NCI-H187 (cell line): Measurements from ENCODE around the gene DEDD2.

Experiments
- DNase-seq, 2 experiments: peaks; one replicate each; lab custom pipeline; 2025; lab: John Stamatoyannopoulos, UW

The DEDD2 gene

DNA sequence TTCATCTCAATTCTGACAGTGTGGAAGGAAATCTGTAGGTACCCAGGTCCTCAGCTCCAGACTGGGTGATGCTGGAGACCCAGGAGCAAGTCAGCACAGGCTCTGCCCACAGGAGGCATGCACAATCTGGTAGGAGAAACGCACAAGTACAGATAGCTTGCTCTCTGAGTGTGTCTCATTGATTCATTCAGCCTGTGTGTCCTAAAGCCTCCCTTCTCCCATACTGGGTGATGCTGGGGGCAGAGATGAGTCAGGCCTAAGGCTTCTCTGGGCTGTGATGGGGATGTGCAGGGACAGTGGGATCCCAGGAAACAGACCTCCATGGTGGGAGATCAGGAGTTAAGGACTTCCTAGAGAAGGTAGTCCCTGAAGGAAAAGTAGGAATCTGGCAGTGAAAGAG is 9.4 kb upstream of the DEDD2 start:
- DNase-seq = no peak

DNA sequence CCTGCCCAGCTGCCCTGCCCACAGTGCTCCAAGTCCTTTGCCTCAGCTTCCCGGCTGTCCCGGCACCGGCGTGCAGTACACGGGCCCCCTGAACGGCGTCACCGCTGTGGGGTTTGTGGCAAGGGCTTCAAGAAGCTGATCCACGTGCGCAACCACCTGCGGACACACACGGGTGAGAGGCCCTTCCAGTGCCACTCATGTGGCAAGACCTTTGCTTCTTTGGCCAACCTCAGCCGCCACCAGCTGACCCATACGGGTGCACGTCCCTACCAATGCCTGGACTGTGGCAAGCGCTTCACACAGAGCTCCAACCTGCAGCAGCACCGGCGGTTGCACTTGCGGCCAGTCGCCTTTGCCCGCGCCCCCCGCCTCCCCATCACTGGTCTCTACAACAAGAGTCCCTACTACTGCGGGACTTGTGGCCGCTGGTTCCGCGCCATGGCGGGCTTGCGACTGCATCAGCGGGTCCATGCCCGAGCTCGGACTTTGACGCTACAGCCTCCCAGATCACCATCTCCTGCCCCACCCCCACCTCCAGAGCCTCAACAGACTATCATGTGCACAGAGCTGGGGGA is 8.3 kb upstream of the DEDD2 start:
- DNase-seq = no peak

DNA sequence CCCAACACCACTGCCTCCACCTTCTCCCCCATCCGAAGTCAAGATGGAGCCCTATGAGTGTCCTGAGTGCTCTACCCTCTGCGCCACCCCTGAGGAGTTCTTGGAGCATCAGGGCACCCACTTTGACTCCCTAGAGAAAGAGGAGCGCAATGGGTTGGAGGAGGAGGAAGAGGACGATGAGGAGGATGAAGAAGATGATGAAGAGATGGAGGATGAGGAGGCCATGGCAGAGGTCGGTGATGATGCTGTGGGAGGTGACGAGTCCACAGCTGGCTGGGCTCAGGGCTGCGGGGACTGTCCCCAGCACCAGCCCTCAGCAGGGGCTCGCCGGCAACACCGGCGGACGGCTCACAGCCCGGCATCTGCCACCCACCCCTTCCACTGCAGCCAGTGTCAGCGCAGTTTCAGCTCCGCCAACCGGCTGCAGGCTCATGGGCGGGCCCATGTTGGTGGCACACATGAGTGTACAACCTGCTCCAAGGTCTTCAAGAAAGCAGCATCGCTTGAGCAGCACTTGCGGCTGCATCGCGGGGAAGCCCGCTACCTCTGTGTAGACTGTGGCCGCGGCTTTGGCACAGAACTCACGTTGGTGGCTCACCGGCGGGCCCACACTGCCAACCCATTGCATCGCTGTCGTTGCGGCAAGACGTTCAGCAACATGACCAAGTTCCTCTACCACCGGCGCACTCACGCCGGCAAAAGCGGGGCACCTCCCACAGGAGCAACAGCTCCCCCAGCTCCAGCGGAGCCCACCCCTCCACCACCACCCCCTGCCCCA is 7.7 kb upstream of the DEDD2 start:
- no peak for DNase-seq

DNA sequence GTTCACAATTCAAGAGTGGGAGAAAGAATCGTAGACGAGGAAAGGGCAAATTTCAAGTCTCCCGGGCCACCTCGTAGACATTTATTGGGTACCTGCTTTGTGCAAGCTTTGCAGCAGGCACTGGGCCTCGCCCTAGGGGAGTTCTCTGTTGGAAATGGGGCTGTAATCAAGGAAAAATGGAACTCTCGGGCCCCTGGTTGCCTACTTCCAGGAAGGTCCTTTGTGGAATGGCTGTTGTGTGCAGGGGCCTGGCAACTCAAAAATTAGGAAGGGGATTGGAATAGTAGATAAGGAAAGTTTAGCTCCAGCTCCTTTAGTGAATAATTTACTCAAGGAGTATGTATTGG is 3.2 kb upstream of the DEDD2 start:
- DNase-seq = no peak

DNA sequence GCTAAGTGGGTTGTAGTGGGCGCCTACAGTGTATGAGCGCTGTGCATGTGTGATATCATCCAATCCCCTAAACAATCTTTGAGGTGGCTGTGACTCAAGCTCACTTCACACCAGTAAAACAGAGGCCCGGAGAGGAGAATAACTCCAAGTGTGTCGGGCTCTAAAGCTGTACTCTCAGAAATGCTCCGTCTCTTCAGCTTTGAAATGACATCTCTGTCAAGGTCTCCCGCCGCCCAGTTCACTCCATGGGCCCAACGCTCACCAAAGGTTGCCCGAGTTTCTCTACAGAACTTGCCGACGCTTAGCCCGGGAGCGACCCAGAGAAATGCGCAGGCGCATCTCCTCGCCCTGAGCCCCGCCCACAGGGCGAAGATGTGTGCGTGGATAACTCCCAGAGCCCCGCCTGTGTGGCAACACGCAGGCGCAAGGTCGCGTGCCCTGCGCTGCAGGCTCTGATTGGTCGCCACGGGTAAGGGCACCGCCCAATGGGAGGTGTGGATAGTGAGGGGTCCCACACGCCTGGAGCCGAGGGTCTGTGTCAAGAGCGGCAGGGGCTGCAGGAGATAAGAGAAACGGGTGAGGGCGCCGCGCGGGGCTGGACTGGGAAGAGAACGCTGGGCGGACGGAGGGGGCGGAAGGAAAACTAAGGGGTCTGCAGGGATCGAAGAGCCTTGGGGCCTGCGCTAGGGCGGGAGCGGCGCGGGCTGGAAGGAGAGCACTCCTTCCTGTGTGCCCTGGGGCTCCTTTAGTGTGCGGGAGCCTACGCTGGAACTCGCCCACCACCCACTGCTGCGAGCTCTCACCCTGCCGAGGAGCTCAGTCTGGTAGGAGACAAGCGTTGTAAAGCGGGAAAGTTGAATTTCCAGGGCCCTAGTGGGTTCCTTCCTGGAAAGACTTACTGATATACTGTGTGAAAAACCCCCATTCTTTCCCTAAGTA is 2.6 kb upstream of the DEDD2 start, which contains the start of gene ZNF526:
TSS of gene ZNF526 (plus strand) at position 501 of the 939 bp plus-strand sequence. CDS start 4,092 bp downstream, outside the sequence.
- peak; percentile 96 to 98 for DNase-seq

DNA sequence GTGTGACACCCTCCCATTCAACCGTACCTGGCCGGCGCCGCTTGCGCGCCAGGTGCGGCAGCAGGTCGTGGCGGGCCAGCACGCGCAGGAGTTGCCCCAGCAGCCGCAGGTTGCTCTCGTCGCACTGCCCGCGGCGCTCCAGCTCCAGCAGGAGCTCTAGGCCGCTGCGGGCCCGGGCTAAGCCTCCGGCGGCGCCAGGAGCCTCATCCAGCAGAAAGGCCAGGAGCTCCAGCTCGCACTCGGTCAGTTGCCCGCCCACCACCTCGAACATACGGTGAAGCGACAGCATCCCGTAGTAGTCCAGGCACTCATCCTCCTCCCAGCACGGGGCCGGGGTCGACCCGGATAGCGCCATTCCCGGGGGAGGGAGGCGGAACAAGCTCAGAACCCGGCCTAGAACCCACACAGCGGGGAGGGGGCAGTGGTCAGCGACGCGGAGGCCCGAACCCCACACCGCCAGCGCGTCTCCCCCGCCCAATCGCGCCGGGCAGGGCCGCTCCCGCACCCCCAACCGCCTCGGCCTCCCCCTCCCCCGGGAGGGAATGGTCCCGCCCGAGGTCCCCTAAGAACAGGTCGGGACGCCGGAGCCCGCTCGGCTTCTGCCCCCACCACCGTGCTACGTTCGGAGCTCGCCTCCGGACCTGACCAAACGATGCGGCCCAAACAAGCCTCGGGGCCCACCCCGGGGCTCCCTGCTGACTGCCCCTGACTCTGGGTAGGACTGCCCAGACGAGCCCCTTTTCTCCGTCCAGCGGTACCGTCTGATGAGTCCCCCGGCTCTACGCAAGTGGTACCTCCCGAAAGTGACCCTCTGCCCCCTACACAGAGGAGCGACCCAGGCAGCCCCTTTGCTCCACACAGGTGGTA is 591 bp downstream of the DEDD2 start:
- DNase-seq = no peak

DNA sequence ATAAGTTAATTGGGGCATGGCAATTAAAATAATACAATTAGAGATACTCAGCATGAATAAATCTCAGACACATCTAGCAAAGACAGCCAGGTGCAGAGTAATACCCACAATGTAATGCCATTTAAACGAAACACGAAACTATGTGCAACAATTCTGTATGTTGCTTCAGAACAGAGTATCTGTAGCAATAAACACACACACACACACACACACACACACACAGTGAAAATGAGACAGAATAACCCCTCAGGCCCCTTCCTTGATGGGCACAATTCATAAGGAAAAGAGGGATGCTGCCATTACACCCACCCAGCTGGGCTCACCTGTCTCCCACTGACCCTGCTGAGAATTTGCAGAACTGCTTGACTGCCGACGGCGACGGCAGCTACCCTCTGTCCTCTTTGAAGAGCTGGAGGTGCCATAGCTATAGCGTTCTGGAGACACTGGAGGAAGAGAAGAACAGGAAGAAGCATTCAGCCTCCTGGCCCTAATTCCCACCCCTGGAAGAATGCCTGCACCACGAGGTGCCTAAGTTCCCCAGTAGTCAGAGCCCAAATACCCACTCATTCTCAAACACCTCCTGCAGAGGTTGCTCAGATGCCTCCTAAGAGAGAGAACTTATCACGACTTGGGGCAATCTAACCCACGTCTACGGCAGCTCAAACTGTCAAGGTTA is 2.5 kb downstream of the DEDD2 start:
- DNase-seq = no peak

DNA sequence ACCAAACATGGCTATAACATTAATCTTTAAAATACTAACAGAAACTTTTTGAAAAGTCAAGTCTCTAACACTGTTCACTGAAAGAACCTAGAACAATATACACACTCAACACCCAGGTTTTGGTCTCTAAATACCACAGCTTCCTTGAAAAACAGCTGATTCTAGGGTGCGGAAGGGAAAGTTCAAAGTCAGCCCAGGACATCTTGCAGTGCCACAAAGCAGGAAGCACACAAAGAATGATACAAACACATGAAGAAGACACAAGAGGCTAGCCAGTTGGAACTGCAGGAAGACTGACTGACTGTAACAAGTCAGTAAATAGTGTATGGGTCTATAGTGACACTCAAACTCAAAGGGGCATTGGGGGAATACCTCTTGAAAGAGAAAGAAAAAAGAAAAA is 4.6 kb downstream of the DEDD2 start:
- DNase-seq = no peak

DNA sequence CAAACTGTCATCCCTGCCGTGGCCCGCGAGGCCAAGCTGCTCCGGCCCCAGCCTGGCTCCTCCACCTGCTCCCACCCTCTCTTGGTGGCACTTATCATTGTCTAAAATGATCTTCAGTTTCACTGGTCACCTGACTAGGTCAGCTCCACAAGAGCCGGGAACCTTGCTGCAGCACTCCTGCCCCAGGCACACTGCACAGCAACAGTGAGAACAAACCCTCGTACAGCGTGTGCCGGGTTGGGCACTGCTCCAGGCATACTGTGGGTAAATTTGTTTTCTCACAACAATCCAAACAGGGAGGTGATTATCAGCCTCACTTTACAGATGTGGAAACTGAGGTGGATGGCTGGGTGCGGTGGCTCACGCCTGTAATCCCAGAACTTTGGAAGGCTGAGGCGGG is 8.9 kb downstream of the DEDD2 start:
- no peak for DNase-seq

DNA sequence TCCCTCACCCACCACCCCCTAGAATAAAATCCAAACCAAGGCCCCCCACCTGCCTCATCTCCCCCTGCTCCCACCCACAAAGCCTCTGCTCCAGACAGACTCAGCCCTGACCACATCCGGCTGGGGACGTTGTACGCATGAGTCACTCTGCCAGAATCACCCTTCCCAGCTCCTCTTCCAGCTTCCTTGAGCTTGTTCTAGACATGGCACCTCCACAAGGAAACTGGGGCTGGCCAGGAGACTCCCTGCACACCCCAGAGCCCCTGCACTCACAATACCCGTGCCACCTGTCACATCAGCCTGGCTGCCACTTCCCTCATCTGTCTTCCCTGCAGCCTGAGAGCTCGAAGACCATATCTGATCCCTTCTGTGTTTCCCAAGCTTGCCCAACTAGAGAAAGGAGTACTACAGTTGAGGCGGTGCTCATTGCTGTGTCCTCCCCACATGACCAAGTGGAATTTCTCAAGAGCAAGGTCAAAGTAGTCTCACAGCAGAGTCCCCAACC is 9.7 kb downstream of the DEDD2 start:
- no peak for DNase-seq

DNA sequence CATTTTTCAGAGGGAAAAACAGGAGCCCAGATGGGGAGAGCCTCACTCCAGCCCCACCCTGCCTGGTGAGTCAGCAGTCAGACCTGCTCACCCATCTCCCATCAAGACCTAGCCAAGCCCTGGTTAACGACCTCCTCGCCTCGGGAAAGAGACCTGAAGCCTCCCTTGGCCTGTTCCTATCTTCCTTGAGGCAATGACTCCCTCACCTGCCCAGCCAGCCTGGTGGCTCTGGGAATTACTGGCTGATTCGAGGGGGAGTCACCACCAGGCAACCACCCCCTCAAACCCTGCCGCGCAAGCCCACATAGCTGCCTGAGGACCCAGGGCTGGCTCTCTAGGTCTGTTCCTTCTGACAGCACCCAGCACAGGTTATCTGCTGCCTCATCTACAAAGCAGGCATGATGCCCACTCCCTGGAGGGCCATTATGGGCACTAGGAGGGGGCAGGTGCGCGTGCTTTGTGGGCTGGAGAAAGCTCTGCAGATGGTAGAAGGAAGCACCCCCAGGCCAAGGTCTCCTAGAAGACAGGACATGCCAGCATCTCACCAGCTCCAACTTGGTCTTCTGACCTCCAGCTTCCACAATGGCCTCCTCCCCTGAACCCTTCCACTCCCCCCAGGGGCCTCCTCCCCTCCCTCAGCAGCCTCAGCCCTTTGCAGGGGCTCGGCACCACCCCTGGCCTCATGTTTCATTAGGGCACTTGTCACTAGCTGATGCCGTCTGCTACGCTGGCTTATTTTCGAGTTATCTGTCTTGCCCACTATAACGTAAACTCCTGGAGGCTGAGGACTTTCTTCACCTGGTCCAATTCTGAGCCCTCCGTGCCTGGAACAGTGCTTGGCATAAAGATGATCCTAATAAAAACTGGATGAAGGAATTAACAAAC is 10.4 kb downstream of the DEDD2 start:
- no peak for DNase-seq

DNA sequence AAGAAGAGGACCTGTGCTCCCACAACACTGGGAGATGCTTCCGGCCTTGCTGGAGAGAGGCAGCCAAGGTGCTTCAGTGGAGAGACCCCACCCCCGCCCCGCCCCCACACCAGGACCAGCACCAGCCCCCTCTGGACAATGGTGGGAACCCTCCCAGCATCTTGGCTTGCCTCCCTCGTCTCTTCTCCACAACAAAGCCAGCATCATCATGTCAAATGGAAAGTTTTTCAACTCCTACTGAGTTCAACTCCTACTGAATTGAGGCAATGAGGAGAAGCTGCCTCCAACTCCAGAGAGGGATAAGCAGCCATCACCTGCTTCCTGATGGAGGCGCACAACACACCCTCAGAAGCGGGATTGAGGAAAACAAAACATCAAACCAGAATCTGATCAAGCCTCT is 12.8 kb downstream of the DEDD2 start:
- no peak for DNase-seq

DNA sequence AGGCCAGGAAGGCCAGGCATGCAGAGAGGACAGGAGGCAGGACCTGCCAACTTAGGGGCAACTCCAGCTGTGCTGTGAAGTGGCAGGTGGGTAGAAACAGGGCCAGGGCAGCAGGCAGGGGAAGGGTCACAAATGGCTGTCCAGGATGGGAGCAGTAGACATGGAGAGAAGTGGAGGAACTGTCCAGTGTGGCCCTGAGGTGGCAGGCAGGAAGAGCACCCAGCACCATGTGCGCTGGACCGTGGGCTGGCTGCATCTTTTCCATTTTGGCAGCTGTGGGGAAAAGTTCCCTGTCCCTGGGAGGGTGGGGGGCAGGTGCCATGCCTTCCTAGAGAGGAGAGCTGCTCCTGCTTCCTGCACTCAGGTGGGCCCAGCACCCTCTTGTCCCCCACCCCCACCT is 13.8 kb downstream of the DEDD2 start:
- no peak for DNase-seq

DNA sequence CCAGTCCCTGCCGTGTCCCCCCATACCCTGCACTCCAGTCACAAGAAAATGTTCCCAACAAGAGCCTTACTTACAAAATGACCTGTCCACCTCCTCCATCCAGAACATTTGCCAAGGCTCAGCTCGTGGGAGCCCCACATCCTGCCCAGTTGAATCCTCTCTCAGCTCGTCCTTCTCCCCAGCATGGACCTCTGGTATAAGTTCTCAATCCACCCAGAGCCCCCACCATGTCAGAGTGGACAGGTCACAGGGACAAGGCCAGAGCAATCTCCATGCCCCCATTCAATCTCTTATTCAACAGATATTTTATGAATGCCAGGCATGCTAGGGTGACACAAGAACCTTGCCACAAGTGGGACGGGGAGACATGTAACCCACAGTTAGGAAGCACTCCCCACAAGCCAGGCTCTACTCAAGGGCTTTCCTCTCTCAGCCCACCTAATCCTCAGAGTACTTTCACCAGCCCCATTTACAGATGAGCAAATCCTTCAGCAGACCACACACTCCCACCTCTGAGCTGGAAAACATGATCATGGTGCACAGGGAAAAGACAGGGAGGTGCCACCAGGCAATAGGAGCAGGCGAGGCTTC is 15.1 kb downstream of the DEDD2 start:
- DNase-seq = no peak

DNA sequence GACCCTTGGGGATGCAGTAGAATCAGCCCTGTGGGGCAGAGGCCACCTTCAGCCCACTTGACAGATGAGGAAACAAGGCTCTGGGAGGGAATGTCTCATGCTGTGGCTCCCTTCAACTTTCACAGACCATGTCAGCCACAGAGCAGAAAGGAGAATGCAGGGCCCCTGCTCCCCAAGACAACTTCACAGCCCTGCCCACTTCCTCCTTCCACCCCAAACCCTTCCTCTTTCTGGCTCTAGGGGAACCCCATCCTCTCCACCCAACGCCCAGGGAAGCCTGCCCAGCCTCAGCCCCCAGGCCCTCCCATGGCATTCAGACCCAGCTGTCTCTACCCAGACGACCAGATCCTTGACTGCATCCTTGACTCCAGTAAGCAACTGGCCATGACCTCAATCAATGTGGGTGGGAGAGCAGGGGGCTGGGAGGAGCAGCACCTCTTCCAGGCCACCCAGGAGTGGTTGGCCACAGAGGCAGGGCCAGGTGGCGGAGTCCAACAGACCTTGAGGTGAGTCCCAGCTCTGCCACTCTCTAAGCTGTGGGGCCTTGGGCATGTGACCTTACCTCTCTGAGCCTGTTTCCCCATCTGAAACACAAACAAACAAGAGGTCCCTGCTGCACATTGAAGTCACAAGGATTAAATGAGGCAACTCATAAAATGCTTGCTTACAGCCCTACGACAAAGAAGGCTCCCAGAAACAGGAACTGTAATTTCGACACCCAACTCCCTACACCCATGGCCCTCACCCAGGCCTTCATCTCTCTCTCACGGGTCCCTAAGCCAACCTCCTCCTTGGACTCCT is 15.8 kb downstream of the DEDD2 start:
- no peak for DNase-seq

DNA sequence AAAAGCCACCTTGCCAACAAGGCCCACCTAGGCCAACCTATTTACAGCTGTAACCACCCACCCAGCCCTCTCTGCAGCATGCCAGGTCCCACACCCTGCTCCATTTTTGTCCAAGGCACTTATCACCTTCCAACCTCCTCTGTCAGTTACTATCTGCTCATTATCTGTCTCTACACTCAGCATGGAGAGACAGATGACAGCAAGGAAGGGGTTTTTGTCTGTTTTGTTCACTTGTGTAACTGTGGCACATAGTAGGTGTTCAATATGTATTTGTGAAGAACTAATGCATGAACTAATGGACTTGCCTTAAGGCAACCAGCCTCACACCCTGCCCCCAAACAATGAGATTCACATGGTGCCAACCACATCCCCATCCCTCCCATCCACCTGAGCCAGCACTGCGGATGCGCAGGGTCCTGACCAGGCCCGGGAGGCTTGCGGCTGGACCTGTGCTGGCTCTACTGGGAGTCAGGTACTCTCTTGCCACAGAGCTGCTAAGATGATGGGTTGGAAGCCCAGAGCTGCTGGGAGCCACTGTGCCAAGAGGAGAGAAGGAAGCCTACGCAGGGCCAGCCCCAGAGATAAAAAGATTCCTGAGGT is 17.3 kb downstream of the DEDD2 start:
- no peak for DNase-seq

DNA sequence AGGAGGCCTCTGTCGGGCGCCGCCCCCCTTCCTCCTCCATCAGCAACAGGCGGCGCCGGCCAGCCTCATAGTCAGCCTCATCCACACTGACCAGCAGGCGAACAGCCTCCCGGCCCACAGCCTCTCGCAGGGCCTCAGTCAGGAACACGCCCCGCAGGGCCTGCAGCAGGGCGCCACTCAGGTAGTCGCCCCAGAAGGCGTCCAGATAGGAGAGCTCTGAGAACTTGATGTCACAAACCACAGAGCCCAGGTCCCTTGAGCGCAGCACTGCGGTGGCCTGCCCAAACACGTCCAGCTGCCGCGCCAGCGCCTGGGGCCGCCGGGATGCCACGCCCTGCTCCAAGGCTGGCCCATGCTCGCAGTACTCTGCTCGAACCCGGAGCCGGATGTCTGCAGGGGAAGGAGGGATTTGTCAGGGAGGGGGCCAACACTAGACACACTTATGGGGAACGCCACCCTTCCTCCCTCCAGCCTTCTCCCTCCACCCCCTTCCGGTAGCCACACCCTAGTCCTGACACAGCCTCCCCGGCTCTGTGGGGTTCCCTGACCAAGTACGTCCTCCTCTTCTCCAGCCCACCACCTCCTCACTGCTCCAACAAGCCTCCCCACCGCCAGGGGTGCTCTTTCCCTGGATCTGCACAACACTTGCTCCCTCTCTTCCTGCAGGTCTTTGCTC is 17.9 kb downstream of the DEDD2 start:
- peak; percentile 15 to 55 for DNase-seq
